Hematopoietic multipotent progenitor cell treated with erythropoietin and hydrocortisone succinate and interleukin-3 and kit ligand, for 4 days (in vitro differentiated cells): ENCODE measurements around the gene DNAJB12.
"Not testable (repeated sequence)": the region's sequence is repeated elsewhere in the genome, so short reads cannot be mapped to it uniquely, and the experiment has no call there.

Experiments used
- DNase-seq: peaks from one replicate; pipeline ENCODE4 v3.0.0-alpha.2; 2015

Gene DNAJB12

GRCh38 chr10:72354356-72355213 lies at the start of gene DNAJB12:
Gene DNAJB12, minus strand, starts transcription at chr10:72354919. Its CDS starts 22 bp downstream, at chr10:72354897.
- DNase-seq, result peak; percentile 97

DNA sequence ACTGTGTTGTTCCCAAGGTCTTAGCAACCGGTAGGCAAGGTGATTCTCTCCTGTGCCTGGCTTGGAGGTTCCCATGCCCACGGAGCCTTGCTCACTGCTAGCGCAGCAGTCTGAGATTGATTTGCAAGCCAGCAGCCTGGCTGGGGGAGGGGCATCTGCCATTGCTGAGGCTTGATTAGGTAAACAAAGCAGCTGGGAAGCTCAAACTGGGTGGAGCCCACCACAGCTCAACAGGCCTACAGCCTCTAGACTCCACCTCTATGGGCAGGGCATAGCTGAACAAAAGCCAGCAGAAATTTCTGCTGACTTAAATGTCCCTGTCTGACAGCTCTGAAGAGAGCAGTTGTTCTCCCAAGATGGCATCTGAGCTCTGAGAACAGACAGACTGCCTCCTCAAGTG lies 40.9 kb upstream of the DNAJB12 start:
- peak; percentile 16 for DNase-seq

- DNase-seq, result no peak
These were observed 37.9 kb upstream of the DNAJB12 start for GRCh38 chr10:72392571-72392970.

DNA sequence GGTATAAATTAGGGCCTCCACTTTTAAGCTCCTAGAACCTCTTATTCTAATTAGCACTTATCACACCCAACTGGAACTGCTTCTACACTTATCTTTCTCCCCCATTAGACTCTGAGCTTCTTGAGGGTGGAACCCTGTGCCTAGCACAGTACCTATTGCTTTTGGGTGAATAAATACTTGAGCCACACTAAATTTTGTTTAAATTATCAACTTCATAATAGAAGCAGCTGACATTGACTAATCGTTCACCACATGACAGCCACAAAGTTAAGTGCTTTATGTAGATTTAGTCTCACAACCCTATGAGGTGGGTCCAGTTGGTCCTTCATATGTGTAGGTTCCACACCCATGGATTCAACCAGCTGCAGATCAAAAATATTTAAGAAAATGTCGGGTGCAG lies 36.0 kb upstream of the DNAJB12 start:
- peak; percentile 36 for DNase-seq

- DNase-seq, result no peak
These were observed 35.0 kb upstream of the DNAJB12 start for GRCh38 chr10:72389716-72390115.

DNA sequence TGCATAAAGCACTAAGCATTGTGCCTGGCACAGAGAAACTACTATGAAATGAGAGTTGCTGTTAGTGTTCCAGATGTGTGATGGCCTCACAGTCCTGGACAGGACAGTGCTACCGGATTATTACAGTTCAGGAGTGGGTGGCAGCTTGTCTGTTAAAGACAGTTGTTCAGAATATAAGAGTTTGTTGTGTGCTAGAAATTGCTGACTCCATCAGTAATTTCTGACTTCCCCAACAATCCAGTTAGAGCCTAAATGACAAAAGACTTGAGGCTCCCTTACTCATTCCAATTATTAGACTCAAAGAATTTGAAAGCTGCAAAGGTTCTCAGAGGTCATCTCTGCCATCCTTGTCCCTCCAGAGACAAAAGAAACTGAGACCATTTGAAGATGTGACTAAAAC lies 34.3 kb upstream of the DNAJB12 start:
- DNase-seq, result no peak

GRCh38 chr10:72388062-72388461 lies 33.3 kb upstream of the DNAJB12 start:
- DNase-seq, result no peak

- DNase-seq, result no peak
These were observed 32.3 kb upstream of the DNAJB12 start for GRCh38 chr10:72386916-72387586.

GRCh38 chr10:72385724-72386123 lies 31.0 kb upstream of the DNAJB12 start:
- DNase-seq, result no peak

DNA sequence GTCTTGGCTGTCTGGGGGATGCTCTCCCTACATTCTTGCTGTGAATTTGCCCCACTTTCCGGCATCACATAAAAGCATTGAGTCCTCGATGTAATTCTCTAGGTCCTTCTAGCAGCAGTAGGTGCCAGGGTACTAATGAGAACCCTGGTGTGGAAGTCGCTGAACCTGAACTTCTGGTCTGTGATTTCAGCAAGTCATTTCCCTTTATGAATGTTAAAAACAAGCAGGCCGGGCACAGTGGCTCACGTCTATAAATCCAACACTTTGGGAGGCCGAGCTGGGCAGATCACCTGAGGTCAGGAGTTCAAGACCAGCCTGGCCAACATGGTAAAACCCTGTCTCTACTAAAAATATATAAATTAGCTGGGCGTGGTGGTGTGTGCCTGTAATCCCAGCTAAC lies 30.3 kb upstream of the DNAJB12 start:
- not testable (repeated sequence) for DNase-seq

- DNase-seq, result no peak
These were observed 25.1 kb upstream of the DNAJB12 start for GRCh38 chr10:72379776-72380175.

DNA sequence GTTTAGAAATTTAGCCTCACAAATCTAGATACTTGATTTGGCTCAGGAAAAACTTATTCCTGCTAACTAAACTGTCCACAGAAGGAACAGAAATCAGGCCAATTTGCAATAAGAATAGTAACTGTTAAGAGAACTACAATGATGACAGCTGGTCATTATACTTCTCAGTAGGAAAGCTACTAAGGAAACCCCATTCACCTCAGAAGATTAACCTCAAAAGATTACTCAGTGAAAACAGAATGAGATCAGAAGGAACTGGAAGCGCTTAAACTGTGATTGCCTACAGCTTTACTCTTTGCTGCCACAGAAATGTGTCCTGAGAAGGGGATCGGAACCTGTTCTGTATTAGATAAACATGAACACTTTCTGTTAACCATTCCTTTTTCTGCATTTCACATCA lies 24.3 kb upstream of the DNAJB12 start:
- peak; percentile 22 for DNase-seq

GRCh38 chr10:72375585-72375984 lies 20.9 kb upstream of the DNAJB12 start:
- DNase-seq, result peak; percentile 47

DNA sequence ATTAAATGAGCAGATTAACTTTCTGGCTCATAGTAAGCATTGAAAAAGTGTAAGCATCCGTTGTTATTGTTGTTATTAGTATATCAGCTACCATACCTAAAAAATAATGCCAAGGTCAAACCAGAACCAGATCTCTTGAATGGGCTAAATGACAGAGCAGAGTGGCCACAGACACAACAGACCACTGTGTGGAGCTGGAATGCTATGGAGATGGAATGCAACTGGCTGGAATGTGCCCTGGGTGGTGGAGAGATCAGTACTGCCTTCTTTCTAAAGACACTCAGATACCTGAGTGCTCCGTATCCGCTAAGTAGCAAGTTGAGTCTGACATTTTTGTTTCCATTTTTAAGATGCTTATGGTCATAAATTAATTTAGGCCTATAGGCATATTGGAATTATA lies 20.5 kb upstream of the DNAJB12 start:
- no peak for DNase-seq

DNA sequence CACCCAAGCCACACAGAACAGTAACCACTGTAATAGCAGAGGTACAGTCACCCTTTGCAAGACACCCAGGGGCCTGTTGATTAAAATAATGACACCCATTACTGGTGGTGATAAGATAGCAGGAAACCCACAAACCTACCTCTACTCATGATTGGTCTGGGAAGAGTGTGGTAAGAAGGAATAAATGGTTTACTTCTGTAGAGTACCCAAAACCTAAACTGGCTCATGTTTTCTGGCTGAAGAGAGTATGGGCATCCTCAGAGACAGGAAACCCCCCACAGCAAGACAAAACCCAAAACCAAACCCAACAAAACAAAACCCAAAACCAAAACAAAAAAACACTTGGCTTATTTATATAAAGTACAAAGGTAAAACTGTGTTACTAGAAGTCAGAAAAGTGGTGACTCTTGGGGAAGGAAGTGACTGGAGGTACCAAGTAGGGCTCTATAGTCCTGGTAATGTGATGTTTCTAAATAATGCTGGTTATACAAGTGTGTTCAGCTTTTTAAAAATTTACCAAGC lies 15.5 kb upstream of the DNAJB12 start:
- DNase-seq, result peak; percentile 81

DNA sequence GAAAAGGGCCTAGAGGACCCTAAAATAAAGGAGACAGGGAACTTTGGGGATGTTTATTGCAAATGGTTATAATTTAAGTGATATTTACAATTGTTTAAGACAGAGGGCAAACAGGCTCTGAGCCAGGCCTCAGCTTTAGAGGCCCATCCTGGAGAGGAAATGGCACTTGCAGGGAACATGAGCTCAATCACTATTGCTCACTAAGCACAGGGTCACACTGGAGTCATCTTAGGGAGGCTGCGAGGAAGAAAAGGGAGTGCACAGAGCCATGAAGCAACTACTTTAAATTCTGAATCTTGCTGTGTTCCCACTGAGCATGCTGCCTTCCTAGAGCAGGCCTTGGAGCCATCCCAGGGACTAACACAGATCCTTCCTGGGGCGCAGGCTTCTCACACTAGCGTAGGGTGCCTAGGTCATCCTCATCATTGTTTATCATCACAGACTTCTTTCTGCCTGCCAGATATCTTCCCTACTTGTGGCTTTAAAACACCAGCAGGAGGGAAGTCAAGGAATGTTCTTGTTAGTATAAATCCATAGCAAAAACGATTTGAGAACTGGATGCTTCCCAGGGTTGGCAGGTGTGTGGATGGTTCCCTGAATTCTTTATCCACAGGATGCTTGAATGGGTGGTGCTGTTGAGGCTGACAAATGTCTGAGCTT lies 12.7 kb upstream of the DNAJB12 start:
- no peak for DNase-seq

DNA sequence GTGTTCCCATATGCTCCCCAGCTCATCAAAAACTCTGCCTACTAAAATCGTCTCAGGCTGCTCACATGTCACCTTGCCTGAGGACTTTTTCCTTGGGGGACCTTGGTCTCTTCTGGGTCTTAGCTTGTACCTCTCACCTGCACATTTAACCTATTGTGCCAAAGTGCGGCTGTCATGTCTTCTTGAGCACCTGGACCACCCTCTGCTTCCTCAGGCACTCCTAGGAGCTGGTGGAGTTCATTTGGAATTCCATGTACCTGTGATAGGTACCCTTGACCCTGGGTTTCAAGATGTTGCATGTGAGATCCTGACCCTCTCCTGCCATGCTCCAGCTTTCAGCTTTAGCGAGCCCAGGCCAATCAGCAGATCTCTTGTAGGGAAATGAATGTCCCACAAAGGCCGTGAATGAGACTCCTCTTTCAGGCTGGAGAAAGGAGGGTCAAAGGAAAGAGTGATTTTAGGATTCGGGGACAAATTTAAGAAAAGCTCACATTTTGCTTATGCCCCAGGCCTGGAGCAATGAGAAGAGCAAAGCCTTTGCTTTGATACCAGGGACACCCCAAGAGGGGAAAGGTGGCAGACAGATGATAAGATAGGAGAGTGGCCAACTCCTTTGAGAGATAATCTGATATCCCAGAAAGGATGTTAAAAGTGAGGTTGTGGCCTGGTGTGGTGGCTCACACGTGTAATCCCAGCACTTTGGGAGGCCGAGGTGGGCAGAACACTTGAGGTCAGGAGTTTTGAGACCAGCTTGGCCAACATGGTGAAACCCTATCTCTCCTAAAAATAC lies 10.6 kb upstream of the DNAJB12 start:
- peak; percentile 30 for DNase-seq

GRCh38 chr10:72364239-72364777 lies 9.6 kb upstream of the DNAJB12 start:
- DNase-seq, result peak; percentile 97

GRCh38 chr10:72356987-72357386 lies 2.3 kb upstream of the DNAJB12 start:
- no peak for DNase-seq

DNA sequence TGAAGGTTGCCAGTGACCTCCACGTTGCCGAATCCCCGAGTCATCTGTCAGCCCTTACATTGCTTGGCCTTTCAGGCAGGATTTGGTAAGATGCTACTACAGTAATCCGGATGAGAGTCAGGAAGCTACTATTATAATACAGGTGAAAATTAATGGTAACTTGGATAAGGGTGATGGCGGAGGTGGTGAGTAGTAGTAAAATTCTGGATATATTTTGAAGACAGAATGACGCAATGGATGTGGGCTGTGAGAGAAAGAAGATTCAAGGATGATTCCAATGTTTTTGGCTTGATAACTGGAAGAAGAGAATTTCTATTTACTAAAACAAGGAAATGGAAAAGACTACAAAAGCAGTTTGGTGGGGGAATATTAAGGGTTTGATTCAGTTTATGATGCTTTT lies 1.4 kb upstream of the DNAJB12 start:
- DNase-seq, result no peak

GRCh38 chr10:72355214-72355555 lies 466 bp upstream of the DNAJB12 start:
- DNase-seq, result no peak

- DNase-seq, result no peak
These were observed 759 bp downstream of the DNAJB12 start for GRCh38 chr10:72353965-72354355.
